HL-60 (cell line): ENCODE results near the gene CRYBB1.

Experiments used
- CTCF ChIP-seq: IDR thresholded peaks from one replicate; pipeline ENCODE4 v1.5.1; 2011; ENCODE audit warnings: low read length, control low read depth, inconsistent platforms; ENCODE audit not compliant: insufficient read depth
- POLR2AphosphoS5 ChIP-seq: IDR thresholded peaks from 2 replicates; pipeline ENCODE4 v1.6.1; 2012; ENCODE audit warnings: low read depth
- SPI1 ChIP-seq: IDR thresholded peaks from 2 replicates; pipeline ENCODE4 v1.6.1; 2012; ENCODE audit warnings: low read depth, mild to moderate bottlenecking, borderline replicate concordance

- TF ChIP-seq CTCF (no peak), POLR2AphosphoS5 (no peak), SPI1 (no peak)
Observed at GRCh38 chr22:26650722-26651421, 33.0 kb upstream of the CRYBB1 start.
